ENCODE measurements around the gene COA3. TPM values are rescaled to one million over a fixed set of nuclear protein-coding genes. Genes with fewer than 3 reads are reported as not detected.

Gene COA3
- total RNA-seq, 1 donor from 2014 or later, result 31.8 TPM

DNA sequence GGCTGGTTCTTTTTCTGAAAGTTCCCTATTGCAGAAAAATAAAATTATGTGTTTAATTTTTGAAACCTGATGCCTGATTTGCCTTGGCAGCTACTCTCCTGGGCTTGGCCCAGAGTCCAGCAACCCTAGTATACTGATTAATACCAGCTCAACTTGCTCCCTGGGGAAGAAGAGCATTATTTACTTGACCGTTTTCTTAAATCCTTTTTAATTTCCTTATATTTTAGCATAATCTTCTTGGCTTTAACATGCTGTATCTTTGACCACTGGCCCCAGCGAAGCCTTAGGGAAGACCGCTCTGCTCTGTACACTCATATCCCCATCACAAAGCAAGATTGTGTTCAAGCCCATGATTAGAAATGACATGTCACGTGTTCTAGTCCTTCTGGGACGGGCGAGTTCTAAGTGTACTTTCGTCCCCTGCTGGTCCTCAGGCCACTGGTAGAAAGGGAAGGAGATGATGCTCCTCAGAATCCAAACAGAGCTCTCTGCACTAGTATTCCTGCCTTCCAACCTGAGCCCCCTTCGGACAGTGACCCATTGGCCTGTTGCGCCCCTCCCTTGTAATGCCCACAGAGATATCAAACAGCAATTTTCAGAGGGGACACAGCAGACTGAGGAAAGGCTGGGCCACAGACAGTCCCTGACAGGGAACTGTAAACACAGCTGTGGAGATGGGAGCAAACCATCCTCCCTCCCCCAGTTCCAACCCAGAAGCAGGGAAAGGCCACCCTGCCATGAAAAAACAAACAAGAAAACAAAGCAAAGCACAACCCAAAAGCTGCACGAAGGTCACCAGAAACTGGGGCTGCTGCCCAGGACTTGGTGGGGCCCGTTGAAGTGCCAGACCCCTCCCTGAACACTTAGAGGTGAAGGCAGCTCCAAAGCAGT, 49.4 kb downstream of the COA3 start:
- Mint-ChIP-seq H3K4me3 (ENCODE audit: unreplicated experiment) (peak overlapping the region; percentile 55), H3K27me3 (ENCODE audit: low read depth, unreplicated experiment) (peaks cover 11% of the 10 kb centered on the region), H3K36me3 (ENCODE audit: low read depth, unreplicated experiment) (no peaks in the 10 kb centered on the region), H3K27ac (ENCODE audit: unreplicated experiment) (no peak overlapping the region), H3K4me1 (ENCODE audit: low read depth, unreplicated experiment) (peaks cover 1% of the 10 kb centered on the region), H3K9me3 (ENCODE audit: unreplicated experiment) (no peaks in the 10 kb centered on the region)
- H3K4me3 ChIP-seq (ENCODE audit: insufficient read depth, low read depth, low read length), result no peak overlapping the region
- no peak overlapping the region for H3K9ac ChIP-seq (ENCODE audit: low read length)
- no peak overlapping the region for H3K4me2 ChIP-seq (ENCODE audit: low read length)
- H3K9me3 ChIP-seq (ENCODE audit: insufficient read depth, low read depth, low read length), result peaks cover 3% of the 10 kb centered on the region
- no peak overlapping the region for H3K27ac ChIP-seq (ENCODE audit: low read depth, low read length)
- FAIRE-seq (no peak), DNase-seq (ENCODE audit: low read depth) (no peak)
- no peaks in the 10 kb centered on the region for H4K20me1 ChIP-seq (ENCODE audit: insufficient read depth, low read length)
- TF ChIP-seq, protein P1, sequence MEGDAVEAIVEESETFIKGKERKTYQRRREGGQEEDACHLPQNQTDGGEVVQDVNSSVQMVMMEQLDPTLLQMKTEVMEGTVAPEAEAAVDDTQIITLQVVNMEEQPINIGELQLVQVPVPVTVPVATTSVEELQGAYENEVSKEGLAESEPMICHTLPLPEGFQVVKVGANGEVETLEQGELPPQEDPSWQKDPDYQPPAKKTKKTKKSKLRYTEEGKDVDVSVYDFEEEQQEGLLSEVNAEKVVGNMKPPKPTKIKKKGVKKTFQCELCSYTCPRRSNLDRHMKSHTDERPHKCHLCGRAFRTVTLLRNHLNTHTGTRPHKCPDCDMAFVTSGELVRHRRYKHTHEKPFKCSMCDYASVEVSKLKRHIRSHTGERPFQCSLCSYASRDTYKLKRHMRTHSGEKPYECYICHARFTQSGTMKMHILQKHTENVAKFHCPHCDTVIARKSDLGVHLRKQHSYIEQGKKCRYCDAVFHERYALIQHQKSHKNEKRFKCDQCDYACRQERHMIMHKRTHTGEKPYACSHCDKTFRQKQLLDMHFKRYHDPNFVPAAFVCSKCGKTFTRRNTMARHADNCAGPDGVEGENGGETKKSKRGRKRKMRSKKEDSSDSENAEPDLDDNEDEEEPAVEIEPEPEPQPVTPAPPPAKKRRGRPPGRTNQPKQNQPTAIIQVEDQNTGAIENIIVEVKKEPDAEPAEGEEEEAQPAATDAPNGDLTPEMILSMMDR (IDR thresholded peaks at IDR 0.05; ENCODE audit: insufficient read depth, low read depth, low read length), result no peak
- TF ChIP-seq EZH2 (IDR thresholded peaks at IDR 0.05; ENCODE audit: insufficient read depth, low read length), result no peak
- no peaks in the 10 kb centered on the region for H3K36me3 ChIP-seq (ENCODE audit: insufficient read depth, low read length)
- H3K27me3 ChIP-seq (ENCODE audit: insufficient read depth, low read length), result peaks cover 7% of the 10 kb centered on the region
- H3K4me1 ChIP-seq (ENCODE audit: insufficient read depth, low read length), result peaks cover 6% of the 10 kb centered on the region
- H3K79me2 ChIP-seq (ENCODE audit: insufficient read depth, low read length), result peaks cover 3% of the 10 kb centered on the region
- H2AFZ ChIP-seq (ENCODE audit: low read depth, low read length), result no peak overlapping the region

DNA sequence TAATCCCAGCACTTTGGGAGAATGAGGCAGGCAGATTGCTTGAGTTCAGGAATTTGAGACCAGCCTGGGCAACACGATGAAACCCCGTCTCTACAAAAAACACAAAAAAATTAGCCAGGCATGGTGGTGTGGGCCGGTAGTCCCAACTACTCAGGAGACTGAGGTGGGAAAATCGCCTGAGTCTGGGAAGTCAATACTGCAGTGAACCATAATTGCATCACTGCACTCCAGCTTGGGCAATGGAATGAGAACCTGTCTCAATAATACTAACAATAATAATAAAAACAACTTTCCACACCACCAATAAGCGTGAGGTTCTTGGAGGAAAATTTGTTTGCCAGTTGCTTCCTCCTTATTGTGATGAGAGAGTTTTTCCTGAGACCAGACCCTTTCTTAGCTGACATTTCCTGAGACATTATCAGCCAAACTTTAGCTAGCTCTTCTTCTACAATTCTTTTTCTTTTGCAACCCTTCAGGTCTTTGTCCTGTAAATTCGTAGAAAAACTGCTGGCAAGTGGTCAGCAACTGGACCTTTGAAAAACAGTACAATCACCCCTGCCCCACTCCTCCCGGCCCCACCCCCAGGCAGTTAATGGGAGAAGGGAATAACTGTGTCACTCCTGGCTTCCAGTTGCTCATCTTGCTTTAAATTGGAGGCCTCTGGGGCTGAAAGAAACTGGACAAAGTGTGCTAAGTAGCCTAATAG, 50.1 kb downstream of the COA3 start:
- Histone ChIP-seq H3K27ac (ENCODE audit: low read depth, low read length) (no peak overlapping the region), H3K79me2 (ENCODE audit: insufficient read depth, low read length) (peaks cover 10% of the 10 kb centered on the region), H3K4me3 (ENCODE audit: insufficient read depth, low read depth, low read length) (no peak overlapping the region), H3K9me3 (ENCODE audit: insufficient read depth, low read depth, low read length) (peaks cover 3% of the 10 kb centered on the region), H3K4me2 (ENCODE audit: low read length) (no peak overlapping the region), H4K20me1 (ENCODE audit: insufficient read depth, low read length) (no peaks in the 10 kb centered on the region), H3K27me3 (ENCODE audit: insufficient read depth, low read length) (peaks cover 7% of the 10 kb centered on the region), H3K4me1 (ENCODE audit: insufficient read depth, low read length) (peaks cover 10% of the 10 kb centered on the region), H2AFZ (ENCODE audit: low read depth, low read length) (no peak overlapping the region), H3K9ac (ENCODE audit: low read length) (no peak overlapping the region), H3K36me3 (ENCODE audit: insufficient read depth, low read length) (no peaks in the 10 kb centered on the region)
- DNase-seq (ENCODE audit: low read depth), result no peak
- no peak for FAIRE-seq
- peaks cover 11% of the 10 kb centered on the region for H3K27me3 Mint-ChIP-seq (ENCODE audit: low read depth, unreplicated experiment)
- H3K27ac Mint-ChIP-seq (ENCODE audit: unreplicated experiment), result no peak overlapping the region
- H3K4me3 Mint-ChIP-seq (ENCODE audit: unreplicated experiment), result no peak overlapping the region
- peaks cover 5% of the 10 kb centered on the region for H3K4me1 Mint-ChIP-seq (ENCODE audit: low read depth, unreplicated experiment)
- no peaks in the 10 kb centered on the region for H3K9me3 Mint-ChIP-seq (ENCODE audit: unreplicated experiment)
- H3K36me3 Mint-ChIP-seq (ENCODE audit: low read depth, unreplicated experiment), result no peaks in the 10 kb centered on the region
- no peak for TF ChIP-seq EZH2 (IDR thresholded peaks at IDR 0.05; ENCODE audit: insufficient read depth, low read length)
- TF ChIP-seq, protein P1 (IDR thresholded peaks at IDR 0.05; ENCODE audit: insufficient read depth, low read depth, low read length), result no peak

Small RNA genes lying within 50 kb of the gene (microRNA-seq; reads per million reads assigned to microRNA genes)
- 2.7 reads per million, percentile 3 among the genes with 10 or more reads in this experiment for gene MIR6781

Other genes with a start within 250 kb of the COA3 start
- gene HSD17B1, start 245.8 kb downstream of the COA3 start, total RNA-seq, result 1.5 and 1.7 TPM in 2 replicates
- 52.0 and 54.2 TPM in 2 replicates for gene COASY, start 236.6 kb downstream of the COA3 start, total RNA-seq
- 26.5 and 29.9 TPM in 2 replicates for gene MLX, start 231.6 kb downstream of the COA3 start, total RNA-seq
- 5.4 and 8.7 TPM in 2 replicates for gene PSMC3IP, start 221.0 kb downstream of the COA3 start, total RNA-seq
- gene RETREG3, start 189.3 kb downstream of the COA3 start, total RNA-seq, result 54.3 and 60.9 TPM in 2 replicates
- gene TUBG1, start 189.0 kb downstream of the COA3 start, total RNA-seq, result 47.2 and 51.0 TPM in 2 replicates
- 14.4 and 16.6 TPM in 2 replicates for gene TUBG2, start 139.4 kb downstream of the COA3 start, total RNA-seq
- 14.1 and 14.5 TPM in 2 replicates for gene PLEKHH3, start 121.7 kb downstream of the COA3 start, total RNA-seq
- 0.65 and 0.84 TPM in 2 replicates for gene CCR10, start 116.9 kb downstream of the COA3 start, total RNA-seq
- 11.4 and 16.4 TPM in 2 replicates for gene CNTNAP1, start 116.2 kb downstream of the COA3 start, total RNA-seq
- gene EZH1, start 53.7 kb downstream of the COA3 start, total RNA-seq, result 15.2 and 16.9 TPM in 2 replicates
- 6.1 and 6.8 TPM in 2 replicates for gene RAMP2, start 37.5 kb downstream of the COA3 start, total RNA-seq
- 49.5 and 53.2 TPM in 2 replicates for gene VPS25, start 25.3 kb downstream of the COA3 start, total RNA-seq
- gene WNK4, start 18.1 kb downstream of the COA3 start, total RNA-seq, result 22.8 and 34.8 TPM in 2 replicates
- not detected in 2 replicates for gene CNTD1, start 157 bp upstream of the COA3 start, total RNA-seq
- gene BECN1, start 25.6 kb upstream of the COA3 start, total RNA-seq, result 79.8 and 87.6 TPM in 2 replicates
- gene PSME3, start 34.7 kb upstream of the COA3 start, total RNA-seq, result 131 and 152 TPM in 2 replicates
- gene AOC2, start 45.9 kb upstream of the COA3 start, total RNA-seq, result 4.1 and 5.0 TPM in 2 replicates
- gene AOC3, start 52.5 kb upstream of the COA3 start, total RNA-seq, result 1.1 and 1.5 TPM in 2 replicates
- gene G6PC1, start 102.1 kb upstream of the COA3 start, total RNA-seq, result not detected in 2 replicates
- gene AARSD1, start 165.8 kb upstream of the COA3 start, total RNA-seq, result 42.8 and 45.2 TPM in 2 replicates
- 5.1 and 5.8 TPM in 2 replicates for gene PTGES3L, start 181.4 kb upstream of the COA3 start, total RNA-seq
- 13.2 and 13.8 TPM in 2 replicates for gene RUNDC1, start 181.9 kb upstream of the COA3 start, total RNA-seq
- 993 and 1,032 TPM in 2 replicates for gene RPL27, start 199.7 kb upstream of the COA3 start, total RNA-seq
- gene IFI35, start 208.1 kb upstream of the COA3 start, total RNA-seq, result 60.5 and 72.8 TPM in 2 replicates
- 348 and 413 TPM in 2 replicates for gene VAT1, start 223.7 kb upstream of the COA3 start, total RNA-seq
- gene RND2, start 226.5 kb upstream of the COA3 start, total RNA-seq, result 1.3 and 2.3 TPM in 2 replicates

Measured in astrocyte (in vitro differentiated cells and primary cell).